ENCODE measurements around the gene ADAMTS12. TPM values are rescaled to one million over a fixed set of nuclear protein-coding genes. Genes with fewer than 3 reads are reported as not detected.

Gene ADAMTS12
- total and polyA plus RNA-seq, 9 of the 15 experiments (the other 6 are each of a cell fraction or from before 2014, with no cell fraction given) = 0.11 TPM; not detected in 8

- ATAC-seq (no peak), FAIRE-seq (no peak), DNase-seq (ENCODE audit: extremely low read depth in 1 of 4, low spot score in 3 of 4) (no peak)
- in situ Hi-C loops (cut with MboI) (no loop called here), intact Hi-C loops (cut with micrococcal nuclease) (no loop called here)
- WGBS (ENCODE audit: insufficient coverage, low coverage, missing lambda C conversion rate) = under 1% methylated on average over 8 of the region's 8 CpGs
- H3K4me1 ChIP-seq (replicated peaks in 1 of 2; ENCODE audit: control insufficient read depth in 2 of 2, insufficient read depth in 2 of 2, low read length in 2 of 2) = no peaks in the 10 kb centered on the region
- no peak overlapping the region for H3K4me3 ChIP-seq
- no peak overlapping the region for H2AFZ ChIP-seq (ENCODE audit: low read depth, low read length)
- H4K20me1 ChIP-seq (replicated peaks; ENCODE audit: control insufficient read depth, insufficient read depth, low read length) = no peaks in the 10 kb centered on the region; the same call in 1 of the 2 replicates
- H3K9me3 ChIP-seq (replicated peaks; ENCODE audit: control insufficient read depth, insufficient read depth, low read depth, low read length) = no peaks in the 10 kb centered on the region
- POLR2A ChIA-PET = interaction anchor here (0.8 to 1.3 kb wide), 2 partner anchors 14 to 388 kb away, joined by 3 read pairs; no protein-coding TSS in a partner anchor
- no peak overlapping the region for H3K9ac ChIP-seq (ENCODE audit: insufficient read depth in 1 of 2, low read depth in 2 of 2, low read length in 2 of 2)
- TF ChIP-seq SMAD1 (IDR thresholded peaks at IDR 0.05; ENCODE audit: low read depth, low read length, partially characterized antibody) = no peak
- TF ChIP-seq SRF (CRISPR knock-in tag; IDR thresholded peaks at IDR 0.05) = no peak
- TF ChIP-seq, protein P1, sequence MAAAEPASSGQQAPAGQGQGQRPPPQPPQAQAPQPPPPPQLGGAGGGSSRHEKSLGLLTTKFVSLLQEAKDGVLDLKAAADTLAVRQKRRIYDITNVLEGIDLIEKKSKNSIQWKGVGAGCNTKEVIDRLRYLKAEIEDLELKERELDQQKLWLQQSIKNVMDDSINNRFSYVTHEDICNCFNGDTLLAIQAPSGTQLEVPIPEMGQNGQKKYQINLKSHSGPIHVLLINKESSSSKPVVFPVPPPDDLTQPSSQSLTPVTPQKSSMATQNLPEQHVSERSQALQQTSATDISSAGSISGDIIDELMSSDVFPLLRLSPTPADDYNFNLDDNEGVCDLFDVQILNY (CRISPR knock-in tag; IDR thresholded peaks at IDR 0.05) = no peak
- no peaks in the 10 kb centered on the region for H3K79me2 ChIP-seq (ENCODE audit: control insufficient read depth, insufficient read depth, low read length)
- H3K36me3 ChIP-seq (ENCODE audit: control insufficient read depth, insufficient read depth, low read length) = no peaks in the 10 kb centered on the region
- no TSS peak for BruUV-seq (replicated peaks)
- H3K27me3 ChIP-seq (ENCODE audit: control insufficient read depth in 2 of 2, insufficient read depth in 2 of 2, low read length in 2 of 2) = peaks cover 3 to 12% of the 10 kb centered on the region in 2 experiments; a peak in 3 of 5 replicates
- H3K27ac ChIP-seq (ENCODE audit: extremely low read depth, low read depth, low read length) = no peak overlapping the region
- no peaks in the 10 kb centered on the region for H3K9me1 ChIP-seq (ENCODE audit: control insufficient read depth, insufficient read depth, low read length)
- CTCF ChIA-PET (ENCODE audit: low intra/inter-chr PET ratio) = no interaction called here
- no peak overlapping the region for H3K4me2 ChIP-seq (ENCODE audit: insufficient read depth, low read length)
Observed at GRCh38 chr5:33794550-33795181, 97.1 kb downstream of the ADAMTS12 start.
